Stomach (tissue), 4 donors: Measurements from ENCODE around the gene KCNJ16.

Experiments used
- EP300 ChIP-seq: sonication (generic); formaldehyde crosslinking; IDR thresholded peaks from one replicate; pipeline ENCODE4 v1.6.1; 2017; ENCODE audit warnings: antibody characterized with exemption
- POLR2A ChIP-seq, 4 donors: fragments of 450-650 bp; IDR thresholded peaks; one replicate each; pipeline ENCODE4 v1.6.1; 2016; ENCODE audit warnings: antibody characterized with exemption in 4 of 4, control low read depth in 2 of 4, mild to moderate bottlenecking in 1 of 4, moderate library complexity in 1 of 4
- POLR2AphosphoS5 ChIP-seq, 3 donors: sonication (generic); formaldehyde crosslinking; IDR thresholded peaks; one replicate each; pipeline ENCODE4 v1.6.1; 2016; ENCODE audit warnings: antibody characterized with exemption in 3 of 3
- TF ChIP-seq, protein P1 (sequence below), 7 experiments: fragments of 450-650 bp in 4 of 7; fragments of 200-600 bp in 3 of 7; sonication (generic) in 3 of 7; IDR thresholded peaks; one replicate each; pipeline ENCODE4 v1.5.1; 2016 to 2019; ENCODE audit warnings: antibody characterized with exemption in 7 of 7, control low read depth in 2 of 7, mild to moderate bottlenecking in 1 of 7

DNA sequence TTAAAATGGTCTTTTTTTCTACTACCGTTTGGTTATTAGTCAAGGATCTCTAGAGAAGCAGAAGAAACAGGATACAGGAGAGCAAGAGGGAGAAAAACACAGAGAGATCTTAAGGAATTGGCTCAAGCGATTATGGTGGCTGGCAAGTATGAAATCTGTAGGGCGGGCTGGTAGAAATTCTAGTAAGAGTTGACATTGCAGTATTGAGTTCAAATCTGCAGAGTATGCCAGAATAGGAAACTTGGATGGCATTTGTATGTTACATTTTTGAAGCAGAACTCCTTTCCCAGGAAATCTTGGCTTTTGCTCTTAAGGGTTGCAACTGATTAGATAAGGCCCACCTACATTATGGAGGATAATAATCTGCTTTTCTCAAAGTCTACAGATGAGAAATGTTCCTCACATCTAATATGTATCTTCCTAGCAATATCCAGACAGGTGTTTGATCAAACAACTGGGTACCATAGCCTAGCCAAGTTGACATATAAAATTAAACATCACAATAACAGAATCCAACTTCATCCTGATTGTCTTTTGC, 4.0 kb downstream of the KCNJ16 start:
- no peak for TF ChIP-seq POLR2A (IDR thresholded peaks at IDR 0.05)
- TF ChIP-seq POLR2AphosphoS5 (IDR thresholded peaks at IDR 0.05) = no peak
- TF ChIP-seq, protein P1, sequence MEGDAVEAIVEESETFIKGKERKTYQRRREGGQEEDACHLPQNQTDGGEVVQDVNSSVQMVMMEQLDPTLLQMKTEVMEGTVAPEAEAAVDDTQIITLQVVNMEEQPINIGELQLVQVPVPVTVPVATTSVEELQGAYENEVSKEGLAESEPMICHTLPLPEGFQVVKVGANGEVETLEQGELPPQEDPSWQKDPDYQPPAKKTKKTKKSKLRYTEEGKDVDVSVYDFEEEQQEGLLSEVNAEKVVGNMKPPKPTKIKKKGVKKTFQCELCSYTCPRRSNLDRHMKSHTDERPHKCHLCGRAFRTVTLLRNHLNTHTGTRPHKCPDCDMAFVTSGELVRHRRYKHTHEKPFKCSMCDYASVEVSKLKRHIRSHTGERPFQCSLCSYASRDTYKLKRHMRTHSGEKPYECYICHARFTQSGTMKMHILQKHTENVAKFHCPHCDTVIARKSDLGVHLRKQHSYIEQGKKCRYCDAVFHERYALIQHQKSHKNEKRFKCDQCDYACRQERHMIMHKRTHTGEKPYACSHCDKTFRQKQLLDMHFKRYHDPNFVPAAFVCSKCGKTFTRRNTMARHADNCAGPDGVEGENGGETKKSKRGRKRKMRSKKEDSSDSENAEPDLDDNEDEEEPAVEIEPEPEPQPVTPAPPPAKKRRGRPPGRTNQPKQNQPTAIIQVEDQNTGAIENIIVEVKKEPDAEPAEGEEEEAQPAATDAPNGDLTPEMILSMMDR (IDR thresholded peaks at IDR 0.05) = no peak
- no peak for TF ChIP-seq EP300
